T47D (cell line): ENCODE data around the gene RGS7.

Experiments used
- DNase-seq, 2 experiments: peaks; one replicate each; pipeline versions ENCODE4 v3.0.0 to v3.0.0-alpha.2; 2011 to 2012; ENCODE audit warnings: low read depth in 1 of 2, low spot score in 1 of 2
- JUND ChIP-seq: IDR thresholded peaks from 2 replicates; pipeline ENCODE4 v1.6.1; 2012; ENCODE audit warnings: low read depth
- in situ Hi-C: cut with HindIII; loops from 2 replicates; pipeline ENCODE4 v1.10.0; 2016; ENCODE audit warnings: low sequenced_read_pairs, low pct_unique_long_range_greater_than_20kb

RGS7 gene

DNA sequence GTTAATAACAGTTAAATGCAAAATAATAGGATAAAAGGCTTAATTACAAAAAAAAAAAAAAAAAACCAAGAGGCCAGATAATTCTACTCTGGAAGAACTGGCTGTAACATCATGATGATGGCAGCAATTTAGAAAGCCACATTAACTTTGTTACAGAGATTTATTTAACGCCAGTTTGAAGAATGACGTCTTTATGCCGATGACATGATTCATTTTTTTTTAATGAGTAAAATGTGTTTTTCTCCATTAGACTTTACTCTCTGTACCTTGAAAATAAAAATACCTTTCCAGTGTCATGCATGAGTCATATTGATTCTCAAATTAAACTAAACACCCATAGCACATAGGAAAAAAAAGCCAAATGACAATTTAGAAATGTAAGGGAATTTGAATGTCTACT lies 226.1 kb downstream of the RGS7 start:
- TF ChIP-seq JUND: no peak
- in situ Hi-C loops: no loop called here
- no peak for DNase-seq

DNA sequence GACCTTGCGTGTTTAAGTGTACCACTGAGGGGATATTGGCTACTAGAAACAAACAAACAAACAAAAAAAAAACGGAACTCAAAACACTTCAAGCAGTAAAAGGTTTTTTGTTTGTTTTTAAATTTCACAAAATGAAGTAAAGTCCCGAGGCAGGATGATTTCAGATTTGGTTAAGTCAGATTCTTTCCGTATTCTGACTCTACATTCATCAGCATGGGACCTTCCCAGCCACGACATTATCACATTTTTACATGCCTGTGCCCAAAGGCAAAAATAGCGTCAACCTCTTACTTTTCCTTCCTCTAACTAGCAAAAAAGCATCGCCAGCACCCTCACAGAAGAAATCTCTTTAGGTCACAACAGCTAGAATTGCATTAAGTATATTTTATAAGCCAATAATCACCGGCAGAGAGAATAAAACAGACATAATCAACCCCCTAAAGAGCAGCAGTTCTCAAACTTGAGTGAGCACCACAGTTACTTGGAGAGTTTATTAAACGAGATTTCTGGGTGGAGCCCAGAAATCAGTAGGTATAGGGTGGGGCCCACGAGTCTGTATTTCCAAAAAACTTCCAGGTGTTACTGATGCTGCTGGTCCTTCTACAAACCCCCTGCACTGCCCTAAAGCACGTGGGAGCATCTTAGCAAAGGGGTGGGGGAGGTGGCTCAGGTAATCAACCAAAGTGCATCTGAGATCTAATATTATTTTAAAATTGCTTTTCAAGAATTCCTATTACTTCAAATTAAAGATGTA lies 227.6 kb downstream of the RGS7 start:
- in situ Hi-C loops: no loop called here
- DNase-seq: no peak
- TF ChIP-seq JUND: no peak

DNA sequence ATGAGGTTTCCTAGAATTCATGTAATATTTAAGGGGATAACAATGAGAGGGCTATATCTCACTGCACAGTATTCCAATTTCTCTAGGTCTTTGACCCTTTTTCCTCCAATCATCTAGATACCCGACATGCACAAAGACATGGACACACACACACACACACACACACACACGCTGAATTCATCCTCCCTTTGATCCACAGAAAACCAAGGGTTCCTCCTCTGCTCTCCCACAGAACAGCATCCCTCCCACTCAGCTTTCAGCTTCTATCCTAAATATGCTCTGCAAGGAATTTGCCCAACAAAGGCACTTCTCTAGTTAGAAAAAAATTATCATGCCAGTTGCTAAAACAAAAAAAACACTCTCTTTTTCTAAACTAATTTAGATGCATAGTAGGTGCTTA lies 231.7 kb downstream of the RGS7 start:
- DNase-seq: no peak
- no peak for TF ChIP-seq JUND
- in situ Hi-C loops: no loop called here

DNA sequence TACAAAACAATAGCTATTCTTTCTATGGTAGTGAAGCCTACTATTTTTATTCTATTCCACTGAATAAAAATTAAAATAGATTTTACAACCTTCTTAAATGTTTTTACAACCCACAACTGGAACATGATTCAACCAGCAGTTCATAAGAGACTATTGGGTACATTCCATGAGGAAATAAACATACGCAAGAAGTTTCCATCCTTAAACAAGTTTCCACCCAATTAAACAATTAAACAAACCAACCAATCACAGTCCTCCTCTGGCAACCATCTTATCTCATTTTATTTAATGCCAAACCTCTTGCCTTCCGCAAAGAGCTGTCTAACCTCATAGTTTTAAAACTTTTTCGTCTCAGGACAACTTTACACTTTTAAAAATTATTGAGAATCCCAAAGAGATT lies 239.0 kb downstream of the RGS7 start:
- in situ Hi-C loops: no loop called here
- DNase-seq: no peak

DNA sequence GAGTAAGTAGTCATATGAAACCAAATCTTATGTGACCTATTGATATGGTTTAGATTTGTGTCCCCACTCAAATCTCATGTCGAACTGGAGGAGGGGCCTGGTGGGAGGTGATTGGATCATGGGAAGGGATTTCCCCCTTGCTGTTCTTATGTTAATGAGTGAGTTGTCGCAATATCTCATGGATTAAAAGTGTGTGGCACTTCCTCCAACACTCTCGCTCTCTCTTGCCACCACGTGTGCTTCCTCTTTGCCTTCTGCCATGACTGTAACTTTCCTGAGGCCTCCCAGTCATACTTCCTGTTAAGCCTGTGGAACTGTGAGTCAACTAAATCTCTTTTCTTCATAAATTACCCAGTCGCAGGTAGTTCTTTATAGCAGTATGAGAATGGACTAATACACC lies 241.2 kb downstream of the RGS7 start:
- no peak for TF ChIP-seq JUND
- DNase-seq: no peak
- in situ Hi-C loops: no loop called here

More for the DNA sequence above, 239.0 kb downstream of the RGS7 start:
- TF ChIP-seq JUND: no peak

DNA sequence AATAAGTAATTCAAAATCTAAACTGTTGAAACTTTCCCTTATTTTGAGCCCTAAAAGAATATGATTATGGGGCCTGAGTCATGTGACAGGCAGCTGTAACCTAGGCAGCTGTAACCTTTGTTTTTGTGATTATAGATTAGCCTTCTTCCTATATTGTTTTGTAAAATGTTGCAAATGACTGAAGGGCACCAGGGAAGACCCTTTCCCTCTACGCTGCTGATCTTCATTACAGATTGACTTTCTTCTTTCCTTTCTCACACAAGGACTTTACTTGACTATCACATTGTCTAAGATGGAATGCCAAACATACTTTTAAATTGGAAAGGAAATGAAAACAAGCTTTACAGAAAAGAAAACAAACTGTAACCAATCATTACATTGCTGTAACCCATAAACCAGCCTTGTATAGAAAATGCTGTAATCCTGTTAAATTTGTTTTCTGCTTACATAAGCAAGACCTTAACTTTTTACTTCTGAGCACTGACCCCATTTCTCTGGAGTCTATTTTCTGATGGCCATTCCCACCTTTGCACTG lies 242.2 kb downstream of the RGS7 start:
- no peak for TF ChIP-seq JUND
- in situ Hi-C loops: no loop called here

DNA sequence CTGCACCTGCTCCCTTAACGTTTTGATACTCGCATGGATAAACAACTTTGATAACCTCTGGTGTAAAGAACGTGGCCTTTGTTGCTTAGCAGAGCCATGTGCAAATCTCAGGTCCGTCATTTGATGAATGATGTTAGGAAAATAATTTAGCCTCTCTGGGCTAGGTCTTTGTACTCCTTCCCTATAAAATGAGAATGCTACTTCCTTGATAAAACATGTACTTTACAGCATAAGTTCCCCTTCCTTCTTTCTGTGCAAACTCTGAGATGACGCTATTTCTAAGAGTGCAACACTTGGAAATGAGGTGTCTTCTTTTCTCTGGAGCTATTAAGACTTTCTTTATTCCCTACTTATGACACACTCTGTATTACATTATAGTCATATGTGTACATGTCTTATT lies 243.4 kb downstream of the RGS7 start:
- in situ Hi-C loops: no loop called here

More for the DNA sequence above, 242.2 kb downstream of the RGS7 start:
- DNase-seq: no peak

DNA sequence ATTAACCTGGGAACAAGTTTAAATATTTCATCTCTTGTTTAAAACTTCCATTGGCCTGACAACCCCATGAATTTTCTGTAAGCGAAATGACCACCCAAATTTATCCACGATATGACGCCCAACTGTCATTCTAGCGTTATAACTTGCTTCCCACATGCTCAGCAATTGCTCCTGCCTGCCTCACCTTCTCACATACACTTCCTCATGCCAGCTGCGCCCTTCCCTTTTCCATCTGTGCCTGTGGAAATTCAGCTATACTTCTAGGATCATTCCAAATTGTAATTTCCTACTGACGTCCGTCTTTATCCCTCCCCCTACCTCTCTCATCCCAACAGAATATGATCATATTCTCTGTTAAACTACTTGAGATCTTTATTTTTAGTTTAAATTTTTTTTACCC lies 248.0 kb downstream of the RGS7 start:
- in situ Hi-C loops: no loop called here
- no peak for TF ChIP-seq JUND
- no peak for DNase-seq

More for the DNA sequence above, 243.4 kb downstream of the RGS7 start:
- TF ChIP-seq JUND: no peak
- DNase-seq: no peak

DNA sequence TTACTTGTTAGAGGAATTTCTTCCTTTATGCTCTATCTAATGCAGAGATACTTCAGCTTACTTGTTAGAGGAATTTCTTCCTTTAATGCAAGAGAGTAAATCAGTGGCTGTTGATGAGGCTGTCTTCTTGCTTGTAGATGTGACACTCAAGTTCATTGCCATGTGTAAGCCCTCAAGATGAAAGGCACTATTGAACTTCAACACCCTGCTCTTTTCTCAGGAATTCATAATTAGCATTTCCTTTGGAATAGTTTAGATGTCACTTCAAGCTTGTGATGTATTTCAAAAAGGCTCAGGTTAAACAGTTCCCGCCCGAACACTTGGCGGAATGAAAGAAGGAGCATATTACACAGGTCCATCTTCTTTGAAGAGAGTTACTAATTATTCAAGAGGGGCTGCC lies 251.9 kb downstream of the RGS7 start:
- TF ChIP-seq JUND: no peak
- DNase-seq: no peak
- in situ Hi-C loops: no loop called here

DNA sequence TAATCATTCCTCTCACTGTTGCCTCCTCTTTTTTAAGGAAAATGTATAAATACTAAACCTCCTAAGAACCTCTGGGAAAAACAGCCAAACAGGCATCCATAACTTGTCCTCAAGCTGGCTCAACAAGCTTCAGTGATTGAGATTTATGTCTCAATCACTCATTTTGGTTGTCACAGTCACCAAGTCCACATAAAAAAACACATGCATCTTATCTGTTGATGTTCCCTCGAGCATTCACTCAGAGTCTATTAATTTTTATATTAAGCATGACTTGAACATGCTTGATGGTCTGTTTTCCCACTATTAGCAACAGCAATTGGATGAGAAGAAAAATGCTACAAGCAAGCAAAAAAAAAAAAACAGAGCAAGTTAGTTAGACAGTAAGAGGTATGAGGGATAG lies 254.3 kb downstream of the RGS7 start:
- in situ Hi-C loops: no loop called here
- no peak for TF ChIP-seq JUND
- no peak for DNase-seq

DNA sequence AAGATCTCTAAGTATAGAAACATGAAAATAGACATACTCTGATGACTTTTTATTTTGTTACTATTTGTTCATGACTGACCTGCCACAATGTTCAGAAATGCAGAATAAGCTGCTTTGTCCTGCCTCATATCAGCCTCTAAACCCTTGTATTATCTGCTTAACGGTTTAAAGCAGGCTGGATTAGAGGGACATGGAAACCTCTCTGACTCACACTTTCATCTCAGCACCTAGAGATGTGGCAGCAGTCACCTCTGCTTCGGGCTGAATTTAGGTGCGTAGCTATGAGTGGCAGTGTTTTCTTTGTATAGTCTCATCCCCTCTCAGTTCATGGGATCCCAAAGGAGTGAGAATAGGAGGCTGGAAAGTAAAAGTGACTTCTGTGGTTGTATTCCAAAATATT lies 255.4 kb downstream of the RGS7 start:
- in situ Hi-C loops: no loop called here
- DNase-seq: no peak
- TF ChIP-seq JUND: no peak

DNA sequence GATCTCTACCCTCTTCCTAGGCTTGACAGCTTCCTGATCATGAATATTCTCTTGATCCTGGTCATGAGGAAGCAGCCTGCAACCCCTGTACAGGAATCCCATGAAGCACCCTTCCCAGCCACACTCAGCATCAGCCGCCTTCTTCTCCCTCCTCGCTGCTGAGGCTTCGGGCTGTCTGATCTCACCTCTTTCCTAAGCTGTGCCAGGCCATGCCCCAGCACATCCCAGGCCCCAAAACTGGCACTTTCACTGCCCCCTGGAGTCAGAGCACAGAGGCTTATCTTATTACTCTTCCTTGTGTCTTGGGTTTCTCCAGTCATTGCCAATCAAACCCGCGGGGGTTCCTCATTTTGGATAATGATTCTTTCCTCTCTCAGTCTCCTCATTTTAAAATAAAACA lies 259.5 kb downstream of the RGS7 start:
- in situ Hi-C loops: no loop called here

DNA sequence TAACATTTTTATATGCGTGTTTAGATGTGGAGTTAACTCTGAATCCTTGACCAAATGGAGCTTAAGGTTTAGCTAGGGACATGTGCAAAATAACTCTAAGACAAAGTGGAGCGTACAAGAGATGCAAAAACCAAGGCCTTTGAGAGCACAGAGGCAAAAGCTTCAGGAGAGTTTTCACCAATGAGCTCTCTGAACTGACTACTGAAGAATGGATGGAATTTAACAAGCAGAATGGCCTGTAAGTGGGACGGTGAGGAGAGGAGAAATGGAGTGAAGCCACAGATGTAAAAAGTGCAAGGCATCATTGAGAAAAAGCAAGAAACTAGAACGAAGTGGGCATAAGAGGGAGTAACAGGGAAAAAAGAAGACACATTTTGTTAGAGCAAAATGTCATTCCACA lies 260.0 kb downstream of the RGS7 start:
- in situ Hi-C loops: no loop called here
- no peak for DNase-seq
- no peak for TF ChIP-seq JUND

More for the DNA sequence above, 259.5 kb downstream of the RGS7 start:
- no peak for TF ChIP-seq JUND
- DNase-seq: no peak

DNA sequence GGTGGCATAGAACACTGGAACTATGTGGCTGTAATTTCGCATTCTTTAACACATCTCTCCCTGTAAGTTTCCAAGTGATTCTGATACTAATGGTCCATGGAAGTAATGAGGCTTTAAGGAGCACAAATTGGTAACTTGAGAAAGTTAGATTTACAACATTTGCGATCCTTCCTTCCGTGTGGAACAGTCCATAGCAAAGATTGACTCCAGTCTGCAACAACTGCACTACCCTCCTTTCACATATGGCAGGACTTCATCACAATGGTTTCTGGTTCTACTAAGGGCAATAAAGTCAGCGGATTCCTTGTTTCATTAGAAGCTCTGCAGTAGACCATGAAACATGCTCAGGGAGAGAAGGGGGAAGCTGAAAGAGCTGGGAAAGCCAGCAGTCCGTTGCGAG lies 261.2 kb downstream of the RGS7 start:
- DNase-seq: no peak
- in situ Hi-C loops: no loop called here
- TF ChIP-seq JUND: no peak
